ENCODE data around the gene RYR1. TPM values are rescaled to one million over a fixed set of nuclear protein-coding genes. Genes with fewer than 3 reads are reported as not detected.

RYR1 gene
- total RNA-seq, 1 experiment from 2014 or later = 4.1 TPM

GRCh38 chr19:38482496-38482895 is 49.0 kb downstream of the RYR1 start:
- Histone ChIP-seq H3K9me2 (ENCODE audit: insufficient read depth) (no peaks in the 10 kb centered on the region), H4K20me1 (ENCODE audit: insufficient read depth) (no peaks in the 10 kb centered on the region), H3K4me1 (ENCODE audit: control insufficient read depth in 1 of 2, insufficient read depth in 2 of 2, low read length in 2 of 2) (no peaks in the 10 kb centered on the region), H3K27ac (ENCODE audit: low read depth, low read length) (no peak overlapping the region), H3K27me3 (ENCODE audit: insufficient read depth, low read length) (no peaks in the 10 kb centered on the region), H3K4me2 (ENCODE audit: low read length) (no peak overlapping the region), H3K9me3 (ENCODE audit: control insufficient read depth in 1 of 2, insufficient read depth in 1 of 2, low read depth in 1 of 2, low read length in 2 of 2) (no peaks in the 10 kb centered on the region), H3K36me3 (ENCODE audit: control insufficient read depth in 1 of 2, insufficient read depth in 2 of 2, low read length in 2 of 2) (no peaks in the 10 kb centered on the region), H2AFZ (ENCODE audit: low read depth, low read length, poor library complexity, severe bottlenecking) (no peak overlapping the region), H3K4me3 (replicated peaks in 1 of 2; ENCODE audit: low read depth in 1 of 2, low read length in 2 of 2) (no peak overlapping the region), H3K79me2 (ENCODE audit: insufficient read depth, low read length) (no peaks in the 10 kb centered on the region), H3K9ac (ENCODE audit: low read length) (no peak overlapping the region)
- TF ChIP-seq CBX3 (IDR thresholded peaks at IDR 0.05; ENCODE audit: low read depth) (no peak), SIN3A (IDR thresholded peaks at IDR 0.05; ENCODE audit: low read depth) (no peak), RAD21 (IDR thresholded peaks at IDR 0.05; ENCODE audit: low read depth) (no peak), ATF3 (IDR thresholded peaks at IDR 0.05) (no peak), SRF (IDR thresholded peaks at IDR 0.05; ENCODE audit: low read depth) (no peak), ELF1 (IDR thresholded peaks at IDR 0.05; ENCODE audit: borderline replicate concordance, low read depth) (no peak)
- POLR2A ChIA-PET = no interaction called here
- CTCF ChIA-PET = no interaction called here
- RAD21 ChIA-PET (ENCODE audit: low non-redundant PET in 1 of 2, low total read pairs in 2 of 2, uncharacterized antibody in 2 of 2, unreplicated experiment in 2 of 2) = no interaction called here
- DNase-seq (ENCODE audit: low read depth, low spot score) (no peak), ATAC-seq (no peak)
- BruUV-seq (replicated peaks) = no TSS peak
- intact Hi-C loops (cut with micrococcal nuclease) = no loop called here

GRCh38 chr19:38483016-38483630 is 49.6 kb downstream of the RYR1 start:
- ChIA-PET POLR2A (no interaction called here), CTCF (interaction anchor here (1.4 kb wide), 1 partner anchor 151 kb away, joined by 3 read pairs; no protein-coding TSS in a partner anchor), RAD21 (ENCODE audit: low non-redundant PET in 1 of 2, low total read pairs in 2 of 2, uncharacterized antibody in 2 of 2, unreplicated experiment in 2 of 2) (no interaction called here)
- H3K9me3 ChIP-seq (ENCODE audit: control insufficient read depth in 1 of 2, insufficient read depth in 1 of 2, low read depth in 1 of 2, low read length in 2 of 2) = no peaks in the 10 kb centered on the region
- no peak overlapping the region for H3K9ac ChIP-seq (ENCODE audit: low read length)
- H3K27ac ChIP-seq (ENCODE audit: low read depth, low read length) = no peak overlapping the region
- TF ChIP-seq JUND (IDR thresholded peaks at IDR 0.05) = no peak
- TF ChIP-seq FOSL1 (IDR thresholded peaks at IDR 0.05; ENCODE audit: low read depth) = no peak
- no peak for DNase-seq (ENCODE audit: low read depth, low spot score)
- intact Hi-C loops (cut with micrococcal nuclease) = no loop called here
- H3K9me2 ChIP-seq (ENCODE audit: insufficient read depth) = no peaks in the 10 kb centered on the region
- no peak overlapping the region for H3K4me3 ChIP-seq (replicated peaks in 1 of 2; ENCODE audit: low read depth in 1 of 2, low read length in 2 of 2)
- no peaks in the 10 kb centered on the region for H3K4me1 ChIP-seq (ENCODE audit: control insufficient read depth in 1 of 2, insufficient read depth in 2 of 2, low read length in 2 of 2)
- H3K79me2 ChIP-seq (ENCODE audit: insufficient read depth, low read length) = no peaks in the 10 kb centered on the region
- no peak for ATAC-seq
- H2AFZ ChIP-seq (ENCODE audit: low read depth, low read length, poor library complexity, severe bottlenecking) = no peak overlapping the region
- no peaks in the 10 kb centered on the region for H3K36me3 ChIP-seq (ENCODE audit: control insufficient read depth in 1 of 2, insufficient read depth in 2 of 2, low read length in 2 of 2)
- BruUV-seq (replicated peaks) = no TSS peak
- H3K27me3 ChIP-seq (ENCODE audit: insufficient read depth, low read length) = no peaks in the 10 kb centered on the region
- H4K20me1 ChIP-seq (ENCODE audit: insufficient read depth) = no peaks in the 10 kb centered on the region
- no peak overlapping the region for H3K4me2 ChIP-seq (ENCODE audit: low read length)

All from HCT116 (cell line).